ENCODE results near the gene CHPF.

DNA sequence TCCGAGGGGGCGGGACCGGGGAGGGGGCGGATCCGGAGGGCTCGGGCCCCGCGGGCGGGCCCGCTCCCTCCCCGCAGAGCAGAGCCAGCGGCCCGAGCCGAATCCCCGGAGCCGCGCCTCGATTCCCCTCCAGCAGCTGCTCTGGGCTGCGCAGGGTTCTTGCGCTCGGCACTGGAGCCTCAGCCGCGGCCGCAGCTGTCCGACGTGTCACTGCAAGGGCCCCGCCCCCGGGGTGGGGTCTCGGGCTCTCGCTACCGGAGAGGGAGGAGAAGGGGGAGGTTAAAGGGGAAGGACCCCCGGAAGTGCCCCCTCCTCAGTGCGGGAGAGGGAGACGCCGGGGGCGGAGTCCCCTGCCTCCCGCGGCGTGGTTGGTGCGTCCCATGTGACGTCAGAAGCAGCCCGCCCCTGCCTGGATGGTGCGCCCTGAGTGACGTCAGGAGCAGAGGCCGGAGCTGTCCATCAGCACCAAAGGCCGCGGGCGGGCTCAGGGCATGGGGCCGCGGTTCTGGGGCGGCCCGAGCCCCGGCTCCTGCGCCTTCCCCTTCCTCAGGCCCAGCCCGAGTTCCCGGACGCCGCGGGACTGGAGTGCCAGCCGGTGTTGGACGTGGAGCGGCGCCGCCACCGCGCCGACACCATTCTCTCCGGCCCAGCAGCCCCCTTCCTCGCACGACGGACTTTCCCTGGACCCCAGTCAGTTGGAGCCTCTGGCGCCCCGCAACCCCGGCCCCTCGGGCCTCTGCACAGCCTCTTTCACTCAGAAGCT lies at the start of gene CHPF, which contains the start of gene TMEM198:
- TF ChIP-seq POLR2A (IDR thresholded peaks at IDR 0.05; ENCODE audit: low read length): no peak
- TF ChIP-seq GATA1 (IDR thresholded peaks at IDR 0.05; ENCODE audit: low read depth, low read length): no peak

All from erythroblast (primary cell).